HG02852 (cell line): ENCODE data around the gene KANK4.

Source experiments
- ATAC-seq: cut with Tn5 transposase; IDR thresholded peaks from one replicate; pipeline ENCODE4 v1.9.1; 2021; ENCODE audit warnings: mild to moderate bottlenecking, moderate library complexity; ENCODE audit not compliant: unreplicated experiment

KANK4 gene

GRCh38 chr1:62212411-62212810 lies 106.8 kb downstream of the KANK4 start:
- ATAC-seq: no peak

GRCh38 chr1:62210960-62211359 lies 108.3 kb downstream of the KANK4 start:
- no peak for ATAC-seq

GRCh38 chr1:62209931-62210595 lies 109.2 kb downstream of the KANK4 start:
- no peak for ATAC-seq

- ATAC-seq: no peak
Observed at GRCh38 chr1:62208970-62209369, 110.3 kb downstream of the KANK4 start.

- no peak for ATAC-seq
Observed at GRCh38 chr1:62208087-62208486, 111.1 kb downstream of the KANK4 start.

GRCh38 chr1:62207187-62207586 lies 112.0 kb downstream of the KANK4 start:
- no peak for ATAC-seq

GRCh38 chr1:62198781-62199125 lies 120.5 kb downstream of the KANK4 start:
- no peak for ATAC-seq

- no peak for ATAC-seq
Observed at GRCh38 chr1:62198069-62198780, 121.0 kb downstream of the KANK4 start.

- ATAC-seq: no peak
Observed at GRCh38 chr1:62196086-62196690, 123.0 kb downstream of the KANK4 start.

- ATAC-seq: no peak
Observed at GRCh38 chr1:62194651-62195544, 124.3 kb downstream of the KANK4 start, which contains the start of gene L1TD1. Gene L1TD1, plus strand, starts transcription at chr1:62194849. Its CDS starts 11,780 bp downstream, at chr1:62206629.

GRCh38 chr1:62188111-62188510 lies 131.1 kb downstream of the KANK4 start:
- ATAC-seq: no peak

GRCh38 chr1:62187548-62187947 lies 131.7 kb downstream of the KANK4 start:
- ATAC-seq: no peak
